ENCODE data around the gene EML4. TPM values are rescaled to one million over a fixed set of nuclear protein-coding genes. Genes with fewer than 3 reads are reported as not detected.

EML4 gene
- polyA plus RNA-seq, 1 experiment, result 19.1 TPM

DNA sequence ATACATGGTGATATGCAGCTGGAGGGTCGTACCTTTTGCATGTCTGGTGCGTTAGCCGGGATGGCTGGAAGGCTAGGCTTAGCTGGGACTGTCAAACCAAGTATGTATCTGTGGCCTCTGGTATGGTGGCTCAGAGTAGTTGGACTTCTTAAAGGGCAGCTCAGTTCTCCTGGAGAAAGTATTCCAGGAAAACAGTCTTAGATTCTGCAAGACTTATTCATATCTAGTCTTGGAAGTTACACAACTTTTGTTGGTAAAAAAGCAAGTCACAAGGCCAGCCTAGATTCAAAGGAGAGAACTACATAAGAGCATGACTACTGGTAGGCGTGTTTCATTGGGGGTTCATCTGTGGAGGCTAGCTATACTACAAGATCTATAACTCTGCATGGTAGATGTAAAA lies 45.5 kb downstream of the EML4 start:
- CTCF ChIA-PET, result no interaction called here

DNA sequence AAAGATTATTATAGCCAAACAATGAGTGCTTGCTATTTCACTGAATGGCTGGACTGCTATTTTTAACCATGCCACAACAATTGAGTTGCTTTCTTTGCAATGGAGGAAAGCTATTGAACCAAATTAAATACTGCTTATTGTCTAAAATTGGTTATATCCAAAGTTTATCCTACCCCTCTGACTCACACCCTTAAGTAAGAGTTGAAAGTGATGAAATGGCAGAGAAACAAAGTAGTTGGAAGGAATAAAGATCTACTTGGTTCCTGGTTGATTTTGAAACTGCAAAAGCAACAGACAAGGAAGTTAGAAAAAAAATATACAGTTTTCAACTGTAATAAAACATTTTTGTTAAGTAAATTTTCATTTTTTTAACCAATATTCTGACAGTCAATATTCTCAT lies 47.5 kb downstream of the EML4 start:
- Histone ChIP-seq H3K36me3 (ENCODE audit: control insufficient read depth, insufficient read depth, low read length) (no peaks in the 10 kb centered on the region), H3K27me3 (ENCODE audit: control insufficient read depth, insufficient read depth, low read length) (no peaks in the 10 kb centered on the region), H3K4me3 (ENCODE audit: low read depth, low read length) (no peak overlapping the region)
- ChIA-PET CTCF (interaction anchor here (1.3 kb wide), 1 partner anchor 21 kb away, joined by 3 read pairs; no protein-coding TSS in a partner anchor), POLR2A (no interaction called here)
- no peak for TF ChIP-seq CTCF (IDR thresholded peaks at IDR 0.05; ENCODE audit: insufficient read depth, low read depth, low read length)
- no peak for DNase-seq (ENCODE audit: low read depth)

More for the DNA sequence above, 45.5 kb downstream of the EML4 start:
- POLR2A ChIA-PET, result no interaction called here
- TF ChIP-seq CTCF (IDR thresholded peaks at IDR 0.05; ENCODE audit: insufficient read depth, low read depth, low read length), result no peak
- DNase-seq (ENCODE audit: low read depth), result no peak
- Histone ChIP-seq H3K27me3 (ENCODE audit: control insufficient read depth, insufficient read depth, low read length) (no peaks in the 10 kb centered on the region), H3K4me3 (ENCODE audit: low read depth, low read length) (no peak overlapping the region), H3K36me3 (ENCODE audit: control insufficient read depth, insufficient read depth, low read length) (no peaks in the 10 kb centered on the region)

DNA sequence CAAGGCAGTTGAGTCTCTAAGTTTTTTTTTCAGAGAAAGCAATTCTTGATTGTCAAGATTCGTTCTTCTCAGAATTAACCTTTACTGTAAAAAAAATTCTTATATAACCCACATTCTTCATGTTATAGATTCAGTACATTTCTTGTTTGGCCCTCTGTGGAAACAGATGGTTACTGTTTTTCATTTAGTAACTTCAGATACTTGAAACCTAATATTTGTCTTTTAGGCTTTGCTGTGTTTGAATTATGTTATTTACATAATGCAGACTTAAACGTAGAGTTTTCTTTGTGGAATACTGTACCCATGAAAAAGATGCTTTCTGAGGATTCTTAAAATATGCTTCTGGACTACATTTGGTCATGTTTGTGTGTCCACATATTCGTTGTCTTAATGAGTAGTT lies 48.2 kb downstream of the EML4 start:
- ChIA-PET POLR2A (no interaction called here), CTCF (interaction anchor here (1.3 kb wide), 1 partner anchor 21 kb away, joined by 3 read pairs; no protein-coding TSS in a partner anchor)
- no peak for DNase-seq (ENCODE audit: low read depth)
- no peak for TF ChIP-seq CTCF (IDR thresholded peaks at IDR 0.05; ENCODE audit: insufficient read depth, low read depth, low read length)
- Histone ChIP-seq H3K4me3 (ENCODE audit: low read depth, low read length) (no peak overlapping the region), H3K36me3 (ENCODE audit: control insufficient read depth, insufficient read depth, low read length) (no peaks in the 10 kb centered on the region), H3K27me3 (ENCODE audit: control insufficient read depth, insufficient read depth, low read length) (no peaks in the 10 kb centered on the region)

- CTCF ChIA-PET, result no interaction called here
- DNase-seq (ENCODE audit: low read depth), result no peak
These were observed 48.8 kb downstream of the EML4 start for GRCh38 chr2:42217914-42218313.

GRCh38 chr2:42218712-42219111 lies 49.6 kb downstream of the EML4 start:
- no peak for DNase-seq (ENCODE audit: low read depth)
- no peaks in the 10 kb centered on the region for H3K36me3 ChIP-seq (ENCODE audit: control insufficient read depth, insufficient read depth, low read length)
- no peaks in the 10 kb centered on the region for H3K27me3 ChIP-seq (ENCODE audit: control insufficient read depth, insufficient read depth, low read length)
- ChIA-PET CTCF (no interaction called here), POLR2A (no interaction called here)
- no peak overlapping the region for H3K4me3 ChIP-seq (ENCODE audit: low read depth, low read length)
- TF ChIP-seq CTCF (IDR thresholded peaks at IDR 0.05; ENCODE audit: insufficient read depth, low read depth, low read length), result no peak

More at GRCh38 chr2:42217914-42218313, 48.8 kb downstream of the EML4 start:
- Histone ChIP-seq H3K36me3 (ENCODE audit: control insufficient read depth, insufficient read depth, low read length) (no peaks in the 10 kb centered on the region), H3K4me3 (ENCODE audit: low read depth, low read length) (no peak overlapping the region), H3K27me3 (ENCODE audit: control insufficient read depth, insufficient read depth, low read length) (no peaks in the 10 kb centered on the region)
- POLR2A ChIA-PET, result no interaction called here
- TF ChIP-seq CTCF (IDR thresholded peaks at IDR 0.05; ENCODE audit: insufficient read depth, low read depth, low read length), result no peak

Data from BJ (cell line).